ENCODE results near the gene SULT1A3. TPM values are rescaled to one million over a fixed set of nuclear protein-coding genes. Genes with fewer than 3 reads are reported as not detected.
A peak's percentile ranks its signal among the peaks of the same experiment; 100 is the strongest.
"Not testable (repeated sequence)": the region's sequence is repeated elsewhere in the genome, so short reads cannot be mapped to it uniquely, and the experiment has no call there.

SULT1A3 gene
- total RNA-seq, 1 donor from 2014 or later = 23.1 TPM

DNA sequence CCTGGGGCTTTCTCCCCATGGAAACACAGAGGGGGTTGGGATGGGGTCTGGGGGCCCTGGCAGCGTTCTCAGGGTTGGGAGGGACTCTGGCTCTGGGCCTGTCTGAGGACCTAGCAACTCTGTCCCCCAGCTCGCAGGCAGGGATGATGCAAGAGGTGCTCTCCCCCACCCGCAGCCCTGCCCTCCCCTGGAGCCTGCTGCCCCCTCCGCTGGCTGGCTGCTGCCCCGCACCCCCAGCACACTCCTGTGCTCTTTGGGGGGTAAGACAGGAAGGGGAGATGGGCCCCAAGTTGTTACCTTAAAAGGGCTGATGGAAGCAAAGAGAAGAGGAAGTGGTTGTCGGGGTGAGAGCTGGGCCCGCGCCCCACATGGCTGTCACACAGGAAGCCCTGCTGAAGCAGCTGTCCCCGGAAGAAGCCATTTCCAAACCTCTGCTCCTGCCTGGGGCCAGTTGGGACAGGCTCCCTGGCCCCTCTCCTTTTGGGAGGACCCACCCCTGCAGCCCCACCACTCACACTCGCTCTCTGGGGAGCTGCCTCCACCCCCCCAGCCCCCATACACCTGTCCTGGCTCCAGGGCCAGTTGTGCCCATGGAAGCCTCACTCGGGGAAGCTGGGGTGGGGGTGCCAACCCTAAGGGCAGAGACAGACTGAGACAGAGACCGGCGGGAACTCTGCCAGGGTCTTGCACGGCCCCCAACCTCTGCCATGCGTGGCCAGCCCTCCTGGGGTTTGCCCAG lies 13.2 kb upstream of the SULT1A3 start:
- TF ChIP-seq, protein P1, sequence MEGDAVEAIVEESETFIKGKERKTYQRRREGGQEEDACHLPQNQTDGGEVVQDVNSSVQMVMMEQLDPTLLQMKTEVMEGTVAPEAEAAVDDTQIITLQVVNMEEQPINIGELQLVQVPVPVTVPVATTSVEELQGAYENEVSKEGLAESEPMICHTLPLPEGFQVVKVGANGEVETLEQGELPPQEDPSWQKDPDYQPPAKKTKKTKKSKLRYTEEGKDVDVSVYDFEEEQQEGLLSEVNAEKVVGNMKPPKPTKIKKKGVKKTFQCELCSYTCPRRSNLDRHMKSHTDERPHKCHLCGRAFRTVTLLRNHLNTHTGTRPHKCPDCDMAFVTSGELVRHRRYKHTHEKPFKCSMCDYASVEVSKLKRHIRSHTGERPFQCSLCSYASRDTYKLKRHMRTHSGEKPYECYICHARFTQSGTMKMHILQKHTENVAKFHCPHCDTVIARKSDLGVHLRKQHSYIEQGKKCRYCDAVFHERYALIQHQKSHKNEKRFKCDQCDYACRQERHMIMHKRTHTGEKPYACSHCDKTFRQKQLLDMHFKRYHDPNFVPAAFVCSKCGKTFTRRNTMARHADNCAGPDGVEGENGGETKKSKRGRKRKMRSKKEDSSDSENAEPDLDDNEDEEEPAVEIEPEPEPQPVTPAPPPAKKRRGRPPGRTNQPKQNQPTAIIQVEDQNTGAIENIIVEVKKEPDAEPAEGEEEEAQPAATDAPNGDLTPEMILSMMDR (IDR thresholded peaks at IDR 0.05) = no peak
- H3K9me3 ChIP-seq = no peaks in the 10 kb centered on the region
- peaks cover 10% of the 10 kb centered on the region for H3K36me3 ChIP-seq
- peak; percentile 84 for DNase-seq
- peak overlapping the region; percentile 69 for H3K4me3 ChIP-seq
- H3K27me3 ChIP-seq (ENCODE audit: low read depth) = no peaks in the 10 kb centered on the region
- ATAC-seq = peak; percentile 45 to 67
- intact Hi-C loops (cut with DNase I) = no loop called here
- H3K27ac ChIP-seq = peak overlapping the region; percentile 78
- peaks cover 20% of the 10 kb centered on the region for H3K4me1 ChIP-seq

DNA sequence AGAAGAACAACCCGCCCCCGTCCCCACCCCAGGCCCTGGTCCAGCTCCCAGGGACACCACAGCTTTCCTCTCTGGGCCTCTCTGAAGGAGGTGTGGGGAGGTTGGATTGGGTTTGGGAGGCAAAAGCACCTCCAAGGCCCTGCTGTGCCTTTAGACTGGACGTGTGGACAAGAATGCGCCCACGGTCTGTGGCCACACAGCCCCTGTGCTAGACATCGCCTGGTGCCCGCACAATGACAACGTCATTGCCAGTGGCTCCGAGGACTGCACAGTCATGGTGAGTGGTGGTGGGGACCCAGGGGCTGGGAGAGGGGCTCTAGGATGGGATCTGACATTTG lies 12.6 kb upstream of the SULT1A3 start:
- ATAC-seq (no peak), DNase-seq (peak; percentile 43)
- Histone ChIP-seq H3K4me1 (peaks cover 20% of the 10 kb centered on the region), H3K27me3 (ENCODE audit: low read depth) (no peaks in the 10 kb centered on the region), H3K4me3 (peak overlapping the region; percentile 69), H3K36me3 (peaks cover 10% of the 10 kb centered on the region), H3K27ac (peak overlapping the region; percentile 78), H3K9me3 (no peaks in the 10 kb centered on the region)
- intact Hi-C loops (cut with DNase I) = no loop called here
- TF ChIP-seq, protein P1 (IDR thresholded peaks at IDR 0.05) = no peak

DNA sequence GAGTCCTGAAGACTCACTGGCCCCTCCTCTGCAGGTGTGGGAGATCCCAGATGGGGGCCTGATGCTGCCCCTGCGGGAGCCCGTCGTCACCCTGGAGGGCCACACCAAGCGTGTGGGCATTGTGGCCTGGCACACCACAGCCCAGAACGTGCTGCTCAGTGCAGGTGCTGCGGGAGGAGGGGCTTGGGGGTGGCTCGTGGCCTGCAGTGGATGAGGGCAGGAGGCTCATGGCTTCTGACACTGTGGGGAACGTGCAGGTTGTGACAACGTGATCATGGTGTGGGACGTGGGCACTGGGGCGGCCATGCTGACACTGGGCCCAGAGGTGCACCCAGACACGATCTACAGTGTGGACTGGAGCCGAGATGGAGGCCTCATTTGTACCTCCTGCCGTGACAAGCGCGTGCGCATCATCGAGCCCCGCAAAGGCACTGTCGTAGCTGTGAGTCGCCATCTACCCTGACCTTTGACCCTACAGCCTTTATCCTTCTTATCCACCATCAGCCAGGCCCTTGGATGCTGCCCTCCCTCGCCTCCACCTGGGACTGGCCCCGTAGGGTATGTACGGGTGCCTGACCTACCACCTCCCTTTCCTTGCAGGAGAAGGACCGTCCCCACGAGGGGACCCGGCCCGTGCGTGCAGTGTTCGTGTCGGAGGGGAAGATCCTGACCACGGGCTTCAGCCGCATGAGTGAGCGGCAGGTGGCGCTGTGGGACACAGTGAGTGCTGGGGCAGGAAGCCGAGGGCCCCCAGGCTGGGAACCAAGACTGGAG lies 12.1 kb upstream of the SULT1A3 start:
- TF ChIP-seq, protein P1 (IDR thresholded peaks at IDR 0.05) = peak; percentile 77
- peak; percentile 35 to 37 for ATAC-seq
- Histone ChIP-seq H3K27me3 (ENCODE audit: low read depth) (no peaks in the 10 kb centered on the region), H3K36me3 (peaks cover 10% of the 10 kb centered on the region), H3K27ac (peak overlapping the region; percentile 78), H3K4me1 (peaks cover 20% of the 10 kb centered on the region), H3K4me3 (peak overlapping the region; percentile 69), H3K9me3 (no peaks in the 10 kb centered on the region)
- DNase-seq = peak; percentile 88
- intact Hi-C loops (cut with DNase I) = no loop called here

DNA sequence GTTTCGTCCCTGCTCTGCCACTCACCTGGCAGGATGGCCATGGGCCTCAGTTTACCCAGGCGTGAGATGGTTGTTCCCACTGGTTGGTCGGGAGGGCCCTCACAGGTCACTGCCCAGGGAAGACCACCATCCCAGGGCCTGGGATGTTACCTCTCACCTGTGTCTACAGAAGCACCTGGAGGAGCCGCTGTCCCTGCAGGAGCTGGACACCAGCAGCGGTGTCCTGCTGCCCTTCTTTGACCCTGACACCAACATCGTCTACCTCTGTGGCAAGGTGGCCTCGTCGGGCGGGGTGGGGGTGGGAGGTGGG lies 11.5 kb upstream of the SULT1A3 start:
- no peak overlapping the region for H3K27ac ChIP-seq
- no peaks in the 10 kb centered on the region for H3K27me3 ChIP-seq (ENCODE audit: low read depth)
- DNase-seq (no peak), ATAC-seq (no peak)
- H3K9me3 ChIP-seq = no peaks in the 10 kb centered on the region
- intact Hi-C loops (cut with DNase I) = no loop called here
- TF ChIP-seq, protein P1 (IDR thresholded peaks at IDR 0.05) = no peak
- no peak overlapping the region for H3K4me3 ChIP-seq
- H3K4me1 ChIP-seq = peaks cover 17% of the 10 kb centered on the region
- peaks cover 10% of the 10 kb centered on the region for H3K36me3 ChIP-seq

DNA sequence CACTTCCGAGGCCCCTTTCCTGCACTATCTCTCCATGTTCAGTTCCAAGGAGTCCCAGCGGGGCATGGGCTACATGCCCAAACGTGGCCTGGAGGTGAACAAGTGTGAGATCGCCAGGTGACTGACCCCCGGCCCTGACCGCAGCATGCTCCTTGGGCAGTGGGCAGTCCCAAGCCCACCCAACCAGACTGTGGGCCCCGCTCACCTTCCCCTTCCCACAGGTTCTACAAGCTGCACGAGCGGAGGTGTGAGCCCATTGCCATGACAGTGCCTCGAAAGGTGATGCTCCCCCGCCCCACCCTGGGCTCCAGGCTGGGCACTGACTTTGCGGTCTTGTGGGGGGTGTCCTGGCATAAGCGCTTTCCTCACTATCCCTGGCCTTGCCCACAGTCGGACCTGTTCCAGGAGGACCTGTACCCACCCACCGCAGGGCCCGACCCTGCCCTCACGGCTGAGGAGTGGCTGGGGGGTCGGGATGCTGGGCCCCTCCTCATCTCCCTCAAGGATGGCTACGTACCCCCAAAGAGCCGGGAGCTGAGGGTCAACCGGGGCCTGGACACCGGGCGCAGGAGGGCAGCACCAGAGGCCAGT lies 11.0 kb upstream of the SULT1A3 start:
- DNase-seq (peak; percentile 43), ATAC-seq (no peak)
- Histone ChIP-seq H3K27ac (no peak overlapping the region), H3K4me1 (peaks cover 14% of the 10 kb centered on the region), H3K36me3 (peaks cover 10% of the 10 kb centered on the region), H3K4me3 (no peak overlapping the region), H3K27me3 (ENCODE audit: low read depth) (no peaks in the 10 kb centered on the region), H3K9me3 (no peaks in the 10 kb centered on the region)
- TF ChIP-seq, protein P1 (IDR thresholded peaks at IDR 0.05) = no peak
- intact Hi-C loops (cut with DNase I) = no loop called here

DNA sequence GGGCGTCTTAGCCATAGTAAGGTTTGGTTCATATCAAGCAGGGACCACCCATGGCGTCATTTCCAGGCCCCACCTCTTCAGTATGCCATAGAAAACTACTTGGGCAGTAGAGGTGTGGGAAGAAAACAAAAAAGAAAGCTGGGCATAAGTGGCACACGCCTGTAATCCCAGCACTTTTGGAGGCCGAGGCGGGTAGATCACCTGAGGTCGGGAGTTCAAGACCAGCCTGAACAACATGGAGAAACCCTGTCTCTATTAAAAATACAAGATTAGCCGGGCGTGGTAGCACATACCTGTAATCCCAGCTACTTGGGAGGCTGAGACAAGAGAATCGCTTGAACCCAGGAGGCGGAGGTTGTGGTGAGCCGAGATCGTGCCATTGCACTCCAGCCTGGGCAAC lies 7.9 kb upstream of the SULT1A3 start:
- H3K9me3 ChIP-seq; H3K27ac ChIP-seq; intact Hi-C loops (cut with DNase I); H3K27me3 ChIP-seq (ENCODE audit: low read depth); ATAC-seq; H3K4me3 ChIP-seq; DNase-seq: not testable (repeated sequence)
- Histone ChIP-seq H3K4me1 (peaks cover 14% of the 10 kb centered on the region), H3K36me3 (peaks cover 10% of the 10 kb centered on the region)

DNA sequence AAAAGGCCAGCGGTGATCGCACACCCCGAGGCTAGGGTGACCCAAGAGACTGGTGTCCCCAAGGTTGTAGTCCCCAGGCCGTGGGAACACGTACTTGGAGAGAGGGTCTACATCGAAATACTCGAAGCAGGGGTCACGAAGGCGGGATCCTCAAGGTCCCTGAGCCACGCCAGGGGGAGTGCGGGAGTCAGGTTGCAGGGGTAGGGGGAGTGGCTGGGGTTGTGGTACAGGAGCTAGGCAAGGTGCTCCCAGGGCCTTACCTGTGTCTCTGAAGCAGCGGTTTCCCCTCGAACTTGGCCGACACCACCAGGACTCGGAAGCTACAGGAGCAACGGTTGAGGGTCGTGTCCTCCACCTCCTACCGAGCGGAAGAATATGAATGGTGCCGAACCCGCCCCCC lies 6.0 kb upstream of the SULT1A3 start:
- H3K4me3 ChIP-seq; H3K36me3 ChIP-seq; H3K9me3 ChIP-seq; H3K27me3 ChIP-seq (ENCODE audit: low read depth); H3K4me1 ChIP-seq; DNase-seq; H3K27ac ChIP-seq; intact Hi-C loops (cut with DNase I): not testable (repeated sequence)
- ATAC-seq = peak; percentile 18 to 44

DNA sequence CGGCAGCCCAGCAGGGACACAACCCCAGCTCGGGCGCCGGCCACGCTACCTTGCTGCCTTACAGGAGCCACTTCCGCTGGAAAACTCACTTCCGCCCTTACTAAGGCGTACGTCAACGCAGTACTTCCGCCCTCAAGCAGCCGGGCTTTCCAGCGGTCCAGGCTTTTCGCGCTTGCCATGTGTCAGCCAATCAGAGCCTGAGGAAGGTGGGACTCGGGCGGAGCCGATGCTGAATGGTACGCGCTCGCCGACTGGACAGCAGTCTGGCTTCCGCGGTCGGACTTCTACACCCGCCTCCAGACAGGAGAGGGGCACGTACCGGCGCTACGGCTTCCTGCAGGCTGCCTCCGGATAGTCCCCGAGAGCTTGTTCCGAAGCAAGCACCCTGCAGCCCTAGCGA lies 5.4 kb upstream of the SULT1A3 start, which contains the start of the genes BOLA2B and SLX1A:
BOLA2B (minus strand) TSS at position 52 of the 400 bp plus-strand sequence. CDS start 71 bp downstream, outside the sequence.
SLX1A (plus strand) TSS at position 261 of the 400 bp plus-strand sequence. CDS start 210 bp downstream, outside the sequence.
- H3K4me1 ChIP-seq; DNase-seq; H3K9me3 ChIP-seq; H3K27ac ChIP-seq; intact Hi-C loops (cut with DNase I); H3K27me3 ChIP-seq (ENCODE audit: low read depth); H3K36me3 ChIP-seq: not testable (repeated sequence)
- ATAC-seq = peak; percentile 97
- peak within 1 kb of the TSS; percentile 53 for H3K4me3 ChIP-seq
